Fibroblast of pulmonary artery (primary cell): ENCODE measurements around the gene ZNF582.

ENCODE experiments used
- DNase-seq: peaks from one replicate; pipeline ENCODE4 v3.0.0-alpha.2; 2010; ENCODE audit warnings: low read depth
- H3K4me3 ChIP-seq: replicated peaks from 2 replicates; pipeline ENCODE4 v1.5.1; 2011; ENCODE audit warnings: low read depth, mild to moderate bottlenecking, control low read depth, low read length, moderate library complexity
- CTCF ChIP-seq: IDR thresholded peaks from 2 replicates; pipeline ENCODE4 v1.5.1; 2011; ENCODE audit warnings: mild to moderate bottlenecking, control low read depth, low read length, inconsistent platforms; ENCODE audit errors: missing control alignments

ZNF582 gene

GRCh38 chr19:56403764-56404704 lies 10.7 kb upstream of the ZNF582 start, which contains the start of gene ZNF583:
Gene ZNF583, plus strand, starts transcription at chr19:56404332. Its CDS starts 2,783 bp downstream, at chr19:56407115.
- peak; percentile 99 for DNase-seq
- no peak for TF ChIP-seq CTCF
- H3K4me3 ChIP-seq = peak within 1 kb of the TSS; percentile 70

- peak; percentile 22 for DNase-seq
- TF ChIP-seq CTCF = no peak
- peak overlapping the region; percentile 70 for H3K4me3 ChIP-seq
Observed at GRCh38 chr19:56403261-56403660, 9.9 kb upstream of the ZNF582 start.

GRCh38 chr19:56400485-56400884 lies 7.2 kb upstream of the ZNF582 start:
- no peak for TF ChIP-seq CTCF
- H3K4me3 ChIP-seq = no peak overlapping the region
- DNase-seq = no peak

- no peak for TF ChIP-seq CTCF
- no peak overlapping the region for H3K4me3 ChIP-seq
- DNase-seq = no peak
Observed at GRCh38 chr19:56398809-56399208, 5.5 kb upstream of the ZNF582 start.

GRCh38 chr19:56383826-56384605 lies 9.3 kb downstream of the ZNF582 start:
- H3K4me3 ChIP-seq = no peak overlapping the region
- no peak for DNase-seq
- no peak for TF ChIP-seq CTCF

GRCh38 chr19:56377105-56377924 lies 16.0 kb downstream of the ZNF582 start:
- no peak for TF ChIP-seq CTCF
- no peak for DNase-seq
- H3K4me3 ChIP-seq = no peak overlapping the region
